Neural cell (in vitro differentiated cells): Measurements from ENCODE around the gene ANKRD35. TPM values are rescaled to one million over a fixed set of nuclear protein-coding genes. Genes with fewer than 3 reads are reported as not detected.

Experiments
- H2AFZ ChIP-seq: fragments of 200-600, 300-800 bp; sonication (generic), shearing (Covaris generic); 2 replicates; pipeline ENCODE4 v1.6.0; 2014; ENCODE audit warnings: low read depth, mild to moderate bottlenecking, antibody characterized with exemption, low read length, moderate library complexity
- H3F3A ChIP-seq: fragments of 200-600 bp; shearing (Covaris generic); 2 replicates; pipeline ENCODE4 v1.6.1; 2016; ENCODE audit warnings: mild to moderate bottlenecking, moderate library complexity, mixed read lengths, antibody characterized with exemption, low read length; ENCODE audit not compliant: insufficient read depth, poor library complexity, severe bottlenecking
- H3K27ac ChIP-seq: fragments of 200-600, 300-800 bp; sonication (generic), shearing (Covaris generic); 2 replicates; pipeline ENCODE4 v1.5.1; 2014; ENCODE audit warnings: mild to moderate bottlenecking, low read length, moderate library complexity
- H3K27me3 ChIP-seq: fragments of 300-800, 200-600 bp; sonication (generic), shearing (Covaris generic); 2 replicates; pipeline ENCODE4 v1.6.0; 2014; ENCODE audit warnings: mild to moderate bottlenecking, low read depth, low read length, moderate library complexity; ENCODE audit not compliant: insufficient read depth
- H3K36me3 ChIP-seq: fragments of 300-800, 200-600 bp; sonication (generic), shearing (Covaris generic); 2 replicates; pipeline ENCODE4 v1.5.1; 2014; ENCODE audit warnings: mild to moderate bottlenecking, antibody characterized with exemption, low read length, moderate library complexity; ENCODE audit not compliant: insufficient read depth
- H3K4me2 ChIP-seq: fragments of 300-800, 200-600 bp; sonication (generic), shearing (Covaris generic); 2 replicates; pipeline ENCODE4 v1.6.0; 2014; ENCODE audit warnings: mild to moderate bottlenecking, low read length
- H3K4me3 ChIP-seq: fragments of 300-800, 200-600 bp; sonication (generic), shearing (Covaris generic); 2 replicates; pipeline ENCODE4 v1.5.1; 2014; ENCODE audit warnings: mild to moderate bottlenecking, low read length, moderate library complexity
- H3K79me2 ChIP-seq: fragments of 200-600 bp; shearing (Covaris generic); replicated peaks from 2 replicates; pipeline ENCODE4 v1.6.0; 2014; ENCODE audit warnings: mild to moderate bottlenecking, low read length, moderate library complexity; ENCODE audit not compliant: insufficient read depth
- H3K9ac ChIP-seq: fragments of 300-800, 200-600 bp; sonication (generic), shearing (Covaris generic); 2 replicates; pipeline ENCODE4 v1.6.1; 2016; ENCODE audit warnings: mild to moderate bottlenecking, low read length, mixed read lengths
- H3K9me2 ChIP-seq: fragments of 200-600 bp; shearing (Covaris generic); 2 replicates; pipeline ENCODE4 v1.6.1; 2016; ENCODE audit warnings: mild to moderate bottlenecking, low read length, mixed read lengths; ENCODE audit not compliant: insufficient read depth
- H3K9me3 ChIP-seq: fragments of 200-600, 300-800 bp; sonication (generic), shearing (Covaris generic); 2 replicates; pipeline ENCODE4 v1.6.1; 2016; ENCODE audit warnings: mild to moderate bottlenecking, mixed run types, low read length, moderate library complexity, mixed read lengths
- H4K20me1 ChIP-seq: fragments of 200-600 bp; shearing (Covaris generic); 2 replicates; pipeline ENCODE4 v1.6.1; 2016; ENCODE audit warnings: mild to moderate bottlenecking, mixed run types; ENCODE audit not compliant: insufficient read depth
- EP300 ChIP-seq: fragments of 450-650 bp; conservative IDR thresholded peaks from 2 replicates; pipeline ENCODE4 v1.6.1; 2014; ENCODE audit warnings: antibody characterized with exemption, mild to moderate bottlenecking, moderate library complexity; ENCODE audit not compliant: poor library complexity, severe bottlenecking
- EZH2 ChIP-seq: fragments of 200-600, 300-800 bp; shearing (Covaris generic), sonication (generic); IDR thresholded peaks from 2 replicates; pipeline ENCODE4 v1.6.1; 2014; ENCODE audit warnings: antibody characterized with exemption, low read length, borderline replicate concordance, mild to moderate bottlenecking; ENCODE audit not compliant: insufficient read depth, poor library complexity, severe bottlenecking
- MXI1 ChIP-seq: fragments of 450-650 bp; conservative IDR thresholded peaks from 2 replicates; pipeline ENCODE4 v1.6.1; 2014; ENCODE audit warnings: antibody characterized with exemption, mild to moderate bottlenecking; ENCODE audit not compliant: poor library complexity, severe bottlenecking
- POLR2AphosphoS5 ChIP-seq: IDR thresholded peaks from 2 replicates; pipeline ENCODE4 v1.6.1; 2012
- RAD21 ChIP-seq: fragments of 450-650 bp; conservative IDR thresholded peaks from 2 replicates; pipeline ENCODE4 v1.6.1; 2014; ENCODE audit warnings: antibody characterized with exemption, mild to moderate bottlenecking, moderate library complexity
- SMC3 ChIP-seq: fragments of 450-650 bp; conservative IDR thresholded peaks from 2 replicates; pipeline ENCODE4 v1.6.1; 2014; ENCODE audit warnings: antibody characterized with exemption, mild to moderate bottlenecking, moderate library complexity; ENCODE audit not compliant: poor library complexity
- TAF1 ChIP-seq: IDR thresholded peaks from 2 replicates; pipeline ENCODE4 v1.6.1; 2012; ENCODE audit warnings: low read depth
- polyA plus RNA-seq: library from polyadenylated mRNA; depleted of rRNA; stranded (reverse); fragments of >200 nt; gene quantifications from 2 replicates; pipeline ENCODE4 v1.2.3, GENCODE V29; 2014
- TF ChIP-seq, protein P1 (sequence below): fragments of 450-650 bp; IDR thresholded peaks from 2 replicates; pipeline ENCODE4 v1.5.1; 2014; ENCODE audit warnings: antibody characterized with exemption, mild to moderate bottlenecking, moderate library complexity; ENCODE audit not compliant: poor library complexity, severe bottlenecking
- TF ChIP-seq, protein P2 (sequence below): IDR thresholded peaks from 2 replicates; pipeline ENCODE4 v1.6.1; 2012; ENCODE audit warnings: borderline replicate concordance

The ANKRD35 gene
- polyA plus RNA-seq, 1 donor from 2014 or later: not detected

DNA sequence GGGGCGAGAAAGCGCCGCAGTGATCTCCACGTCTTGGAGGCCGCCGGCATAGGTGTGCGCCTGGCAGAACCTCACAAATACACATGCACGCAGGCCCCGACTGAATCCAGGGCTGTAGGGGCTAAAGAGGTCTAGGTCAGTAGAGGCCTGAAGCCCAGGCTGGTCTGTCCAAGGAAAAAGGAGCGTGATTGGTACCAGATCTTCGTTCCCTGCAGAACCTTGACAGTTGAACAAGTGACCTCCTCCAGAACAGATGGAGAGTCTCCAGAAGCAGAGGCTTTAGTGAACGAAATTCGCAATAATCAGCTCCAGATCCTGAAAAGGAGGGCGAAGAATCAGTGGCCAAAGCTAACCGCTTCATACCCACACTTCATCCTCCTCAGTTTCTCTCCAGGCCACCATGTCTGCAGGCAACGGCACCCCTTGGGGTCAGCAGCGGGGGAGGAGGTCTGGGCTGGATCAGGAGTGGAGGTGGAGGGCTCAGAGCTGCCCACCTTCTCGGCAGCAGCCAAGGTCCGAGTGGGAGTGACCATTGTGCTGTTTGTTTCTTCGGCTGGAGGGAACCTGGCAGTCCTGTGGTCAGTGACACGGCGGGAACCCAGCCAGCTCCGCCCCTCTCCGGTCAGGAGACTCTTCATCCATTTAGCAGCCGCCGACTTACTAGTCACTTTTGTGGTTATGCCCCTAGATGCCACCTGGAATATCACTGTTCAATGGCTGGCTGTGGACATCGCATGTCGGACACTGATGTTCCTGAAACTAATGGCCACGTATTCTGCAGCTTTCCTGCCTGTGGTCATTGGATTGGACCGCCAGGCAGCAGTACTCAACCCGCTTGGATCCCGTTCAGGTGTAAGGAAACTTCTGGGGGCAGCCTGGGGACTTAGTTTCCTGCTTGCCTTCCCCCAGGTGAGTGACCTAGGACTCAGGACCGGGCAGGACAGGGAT lies 33.6 kb upstream of the ANKRD35 start:
- H3K27ac ChIP-seq: peak overlapping the region; percentile 73
- no peaks in the 10 kb centered on the region for H3K9me3 ChIP-seq
- H3K27me3 ChIP-seq: no peaks in the 10 kb centered on the region
- no peaks in the 10 kb centered on the region for H3K36me3 ChIP-seq
- no peaks in the 10 kb centered on the region for H4K20me1 ChIP-seq
- H3K4me2 ChIP-seq: peak overlapping the region; percentile 31
- H3K4me3 ChIP-seq: peak overlapping the region; percentile 79
- no peaks in the 10 kb centered on the region for H3F3A ChIP-seq
- peak overlapping the region; percentile 74 for H3K9ac ChIP-seq
- no peaks in the 10 kb centered on the region for H3K79me2 ChIP-seq
- TF ChIP-seq RAD21 (no peak), TAF1 (peak; percentile 31), MXI1 (peak; percentile 72)
- no peaks in the 10 kb centered on the region for H3K9me2 ChIP-seq
- peak overlapping the region; percentile 71 for H2AFZ ChIP-seq

DNA sequence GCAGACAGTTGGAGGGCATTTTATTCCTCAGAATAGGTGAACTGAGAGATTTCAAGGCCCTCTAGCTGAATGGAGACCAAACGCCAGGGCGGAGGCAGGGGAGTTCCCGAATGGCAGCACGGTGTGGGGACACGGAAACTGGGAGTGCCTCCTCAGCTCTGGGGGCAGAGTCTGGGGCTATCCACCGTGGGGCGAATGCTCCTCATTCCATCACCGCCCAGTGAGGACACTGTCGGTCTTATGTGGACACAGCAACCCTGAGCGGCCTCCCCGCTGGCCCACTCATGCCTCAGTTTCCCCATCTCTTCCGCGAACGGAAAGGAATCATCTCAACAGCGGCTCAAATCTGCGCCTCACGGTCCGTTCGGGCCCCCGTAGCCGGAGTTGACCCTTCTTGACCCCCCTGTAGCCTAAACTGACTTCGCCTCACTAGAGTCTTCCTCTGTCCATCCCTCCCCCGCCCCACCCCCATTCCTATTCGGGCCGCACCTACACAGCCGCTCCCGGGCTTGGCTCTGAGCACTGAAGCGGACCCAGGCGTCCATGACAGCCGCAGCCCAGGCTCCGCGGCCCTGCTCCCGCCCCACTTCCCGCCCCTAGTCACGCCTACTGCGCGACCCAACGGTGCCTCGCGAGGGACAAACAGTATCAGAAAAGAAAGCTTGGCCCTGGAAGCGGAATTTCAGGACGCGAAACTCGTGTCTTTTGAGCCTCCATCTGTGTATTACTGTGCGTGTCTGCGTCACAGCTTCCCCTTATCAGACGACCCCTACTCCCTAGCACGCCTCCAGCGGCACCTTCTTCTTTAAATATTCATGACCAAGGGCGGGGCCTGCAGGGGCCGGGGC lies 32.7 kb upstream of the ANKRD35 start, which contains the start of gene PEX11B:
PEX11B (minus strand) TSS at position 574 of the 848 bp plus-strand sequence; CDS start at position 545, 29 bp downstream.
- Histone ChIP-seq H3K9me2 (no peaks in the 10 kb centered on the region), H3K4me2 (peak within 1 kb of the TSS; percentile 87), H3K27ac (peak within 1 kb of the TSS; percentile 73), H2AFZ (peak within 1 kb of the TSS; percentile 71), H3K9ac (peak within 1 kb of the TSS; percentile 74), H3K9me3 (no peaks in the 10 kb centered on the region), H3K4me3 (peak within 1 kb of the TSS; percentile 79), H3K36me3 (no peaks in the 10 kb centered on the region), H3F3A (no peaks in the 10 kb centered on the region), H3K27me3 (no peaks in the 10 kb centered on the region), H3K79me2 (no peaks in the 10 kb centered on the region), H4K20me1 (no peaks in the 10 kb centered on the region)
- no peak for TF ChIP-seq EZH2
- peak; percentile 66 for TF ChIP-seq POLR2AphosphoS5
- peak; percentile 89 for TF ChIP-seq MXI1

DNA sequence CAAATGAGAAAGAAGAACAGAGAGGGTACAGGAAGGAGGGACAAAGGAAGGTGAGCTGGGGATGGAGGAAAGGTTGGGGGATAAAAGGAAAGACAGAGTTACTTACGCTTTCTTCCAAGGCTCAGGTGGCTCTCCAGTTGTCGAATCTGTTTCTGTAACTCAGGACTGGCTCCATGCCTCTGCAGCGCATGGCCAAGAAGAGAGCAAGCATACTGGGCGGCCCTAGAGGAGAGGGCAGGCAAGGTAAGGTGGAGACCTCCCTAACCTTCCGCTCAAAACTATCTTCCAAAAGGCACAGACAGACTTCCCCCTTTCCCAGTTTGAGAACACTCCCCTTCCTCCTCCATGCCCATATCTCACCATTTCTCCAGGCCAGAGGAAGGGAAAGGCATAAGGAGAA lies 31.9 kb upstream of the ANKRD35 start:
- H3K79me2 ChIP-seq: no peaks in the 10 kb centered on the region
- H3K9me2 ChIP-seq: no peaks in the 10 kb centered on the region
- peak overlapping the region; percentile 79 for H3K4me3 ChIP-seq
- H3K4me2 ChIP-seq: peak overlapping the region; percentile 87
- no peaks in the 10 kb centered on the region for H3K9me3 ChIP-seq
- no peak overlapping the region for H2AFZ ChIP-seq
- no peak overlapping the region for H3K27ac ChIP-seq
- no peaks in the 10 kb centered on the region for H3F3A ChIP-seq
- H3K9ac ChIP-seq: peak overlapping the region; percentile 74
- no peaks in the 10 kb centered on the region for H3K36me3 ChIP-seq
- H3K27me3 ChIP-seq: no peaks in the 10 kb centered on the region
- TF ChIP-seq SMC3 (no peak), EP300 (no peak), RAD21 (no peak), EZH2 (no peak), MXI1 (no peak), TAF1 (no peak), POLR2AphosphoS5 (no peak)
- TF ChIP-seq, protein P1, sequence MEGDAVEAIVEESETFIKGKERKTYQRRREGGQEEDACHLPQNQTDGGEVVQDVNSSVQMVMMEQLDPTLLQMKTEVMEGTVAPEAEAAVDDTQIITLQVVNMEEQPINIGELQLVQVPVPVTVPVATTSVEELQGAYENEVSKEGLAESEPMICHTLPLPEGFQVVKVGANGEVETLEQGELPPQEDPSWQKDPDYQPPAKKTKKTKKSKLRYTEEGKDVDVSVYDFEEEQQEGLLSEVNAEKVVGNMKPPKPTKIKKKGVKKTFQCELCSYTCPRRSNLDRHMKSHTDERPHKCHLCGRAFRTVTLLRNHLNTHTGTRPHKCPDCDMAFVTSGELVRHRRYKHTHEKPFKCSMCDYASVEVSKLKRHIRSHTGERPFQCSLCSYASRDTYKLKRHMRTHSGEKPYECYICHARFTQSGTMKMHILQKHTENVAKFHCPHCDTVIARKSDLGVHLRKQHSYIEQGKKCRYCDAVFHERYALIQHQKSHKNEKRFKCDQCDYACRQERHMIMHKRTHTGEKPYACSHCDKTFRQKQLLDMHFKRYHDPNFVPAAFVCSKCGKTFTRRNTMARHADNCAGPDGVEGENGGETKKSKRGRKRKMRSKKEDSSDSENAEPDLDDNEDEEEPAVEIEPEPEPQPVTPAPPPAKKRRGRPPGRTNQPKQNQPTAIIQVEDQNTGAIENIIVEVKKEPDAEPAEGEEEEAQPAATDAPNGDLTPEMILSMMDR: no peak
- TF ChIP-seq, protein P2, sequence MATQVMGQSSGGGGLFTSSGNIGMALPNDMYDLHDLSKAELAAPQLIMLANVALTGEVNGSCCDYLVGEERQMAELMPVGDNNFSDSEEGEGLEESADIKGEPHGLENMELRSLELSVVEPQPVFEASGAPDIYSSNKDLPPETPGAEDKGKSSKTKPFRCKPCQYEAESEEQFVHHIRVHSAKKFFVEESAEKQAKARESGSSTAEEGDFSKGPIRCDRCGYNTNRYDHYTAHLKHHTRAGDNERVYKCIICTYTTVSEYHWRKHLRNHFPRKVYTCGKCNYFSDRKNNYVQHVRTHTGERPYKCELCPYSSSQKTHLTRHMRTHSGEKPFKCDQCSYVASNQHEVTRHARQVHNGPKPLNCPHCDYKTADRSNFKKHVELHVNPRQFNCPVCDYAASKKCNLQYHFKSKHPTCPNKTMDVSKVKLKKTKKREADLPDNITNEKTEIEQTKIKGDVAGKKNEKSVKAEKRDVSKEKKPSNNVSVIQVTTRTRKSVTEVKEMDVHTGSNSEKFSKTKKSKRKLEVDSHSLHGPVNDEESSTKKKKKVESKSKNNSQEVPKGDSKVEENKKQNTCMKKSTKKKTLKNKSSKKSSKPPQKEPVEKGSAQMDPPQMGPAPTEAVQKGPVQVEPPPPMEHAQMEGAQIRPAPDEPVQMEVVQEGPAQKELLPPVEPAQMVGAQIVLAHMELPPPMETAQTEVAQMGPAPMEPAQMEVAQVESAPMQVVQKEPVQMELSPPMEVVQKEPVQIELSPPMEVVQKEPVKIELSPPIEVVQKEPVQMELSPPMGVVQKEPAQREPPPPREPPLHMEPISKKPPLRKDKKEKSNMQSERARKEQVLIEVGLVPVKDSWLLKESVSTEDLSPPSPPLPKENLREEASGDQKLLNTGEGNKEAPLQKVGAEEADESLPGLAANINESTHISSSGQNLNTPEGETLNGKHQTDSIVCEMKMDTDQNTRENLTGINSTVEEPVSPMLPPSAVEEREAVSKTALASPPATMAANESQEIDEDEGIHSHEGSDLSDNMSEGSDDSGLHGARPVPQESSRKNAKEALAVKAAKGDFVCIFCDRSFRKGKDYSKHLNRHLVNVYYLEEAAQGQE: no peak
- no peaks in the 10 kb centered on the region for H4K20me1 ChIP-seq
